ENCODE data around the gene DCHS2.

GRCh38 chr4:154433543-154433942 is 58.1 kb downstream of the DCHS2 start:
- TF ChIP-seq CTCF (IDR thresholded peaks at IDR 0.05) (no peak), POLR2A (IDR thresholded peaks at IDR 0.05) (no peak)

Measured in esophagus squamous epithelium (tissue), 4 donors.